Urinary bladder (tissue), 4 donors: Measurements from ENCODE around the gene C17orf50. TPM values are rescaled to one million over a fixed set of nuclear protein-coding genes. Genes with fewer than 3 reads are reported as not detected.
A peak's percentile ranks its signal among the peaks of the same experiment; 100 is the strongest.

Experiments used
- DNase-seq: peaks from one replicate; pipeline ENCODE4 v3.0.0-alpha.2; 2015; ENCODE audit errors: extremely low spot score
- H3K27ac ChIP-seq: one replicate; pipeline ENCODE4 v1.5.1; 2013; ENCODE audit warnings: low read depth, mild to moderate bottlenecking, moderate library complexity
- H3K36me3 ChIP-seq: one replicate; pipeline ENCODE4 v1.6.1; 2013; ENCODE audit warnings: mild to moderate bottlenecking, moderate library complexity; ENCODE audit not compliant: insufficient read depth
- H3K4me1 ChIP-seq: one replicate; pipeline ENCODE4 v1.6.1; 2013; ENCODE audit warnings: mild to moderate bottlenecking, moderate library complexity; ENCODE audit not compliant: insufficient read depth
- H3K4me3 ChIP-seq: one replicate; pipeline ENCODE4 v1.5.1; 2013; ENCODE audit warnings: low read depth, low read length
- WGBS: extraction: QIAGEN DNeasy Blood & Tissue Kit; methylation state at CpG from one replicate; pipeline ENCODE4 v1.1.7; 2013; 5-methylcytosine and 5-hydroxymethylcytosine counted together
- polyA plus RNA-seq: library from polyadenylated mRNA; stranded (reverse); fragments of 200-250 nt; gene quantifications from one replicate; pipeline ENCODE4 v1.2.3, GENCODE V29; 2013
- total RNA-seq: library from RNA; depleted of rRNA; stranded (reverse); fragments of >200 nt; gene quantifications from one replicate; pipeline ENCODE4 v1.2.3, GENCODE V29; 2014
- donor health status: healthy with polysubstance abuse.
- donor health status: healthy.

Gene C17orf50
- total and polyA plus RNA-seq, 2 donors, result not detected

DNA sequence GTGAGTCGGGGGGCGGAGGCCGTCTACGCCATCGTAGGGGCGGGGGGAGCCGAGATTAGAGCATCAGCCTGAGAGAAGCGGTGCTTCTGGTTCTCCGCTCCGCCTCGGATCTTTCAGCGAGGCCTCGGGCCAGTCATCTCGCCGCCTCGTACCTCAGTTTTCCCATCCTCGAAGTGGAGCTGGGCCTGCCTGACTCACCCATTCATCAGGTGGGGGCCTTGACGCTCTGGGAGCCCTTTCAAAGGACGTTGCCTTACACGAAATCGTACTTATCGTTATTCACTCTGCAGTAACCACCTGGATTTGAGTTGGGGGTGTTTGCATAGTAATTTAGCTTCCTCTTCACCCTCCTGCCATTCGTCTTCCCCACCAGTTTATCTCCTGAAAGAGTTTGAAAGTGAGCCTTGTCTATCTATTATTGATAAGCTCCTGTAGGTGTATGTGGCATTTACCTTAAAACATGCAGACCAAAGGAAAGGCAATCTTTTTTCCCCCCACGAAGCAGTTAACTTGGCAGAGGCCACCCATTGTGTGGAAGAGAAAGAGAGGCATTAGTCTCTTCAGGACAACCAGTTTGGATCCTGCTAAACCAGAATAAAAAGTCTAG is 49.3 kb downstream of the C17orf50 start:
- Histone ChIP-seq H3K27ac (peak overlapping the region; percentile 98), H3K36me3 (no peaks in the 10 kb centered on the region), H3K4me3 (peak overlapping the region; percentile 65), H3K4me1 (no peaks in the 10 kb centered on the region)
- under 1% methylated on average over 24 of the region's 24 CpGs for WGBS
- DNase-seq, result no peak

DNA sequence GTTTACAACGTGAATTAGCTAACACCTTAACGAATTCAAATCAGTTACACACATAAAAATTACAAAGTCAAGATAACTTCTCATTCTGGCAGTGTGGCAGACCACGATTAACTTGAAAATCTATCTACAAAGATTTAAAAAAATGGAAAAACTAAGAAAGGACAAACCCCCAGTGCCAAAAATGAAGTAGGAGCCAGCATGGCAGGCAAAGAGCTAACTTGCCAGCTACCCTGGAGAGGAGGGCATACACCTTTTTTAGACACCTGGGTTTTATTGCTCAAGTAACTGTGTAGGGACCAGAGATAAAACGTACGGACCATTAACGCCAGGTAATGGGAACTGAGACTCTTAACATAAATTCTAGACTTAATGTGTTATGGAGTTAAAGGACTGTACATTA is 51.1 kb downstream of the C17orf50 start:
- no peak for DNase-seq
- Histone ChIP-seq H3K36me3 (no peaks in the 10 kb centered on the region), H3K27ac (no peak overlapping the region), H3K4me3 (no peak overlapping the region), H3K4me1 (peaks cover 2% of the 10 kb centered on the region)
- 86% methylated on average over 6 of the region's 6 CpGs for WGBS

DNA sequence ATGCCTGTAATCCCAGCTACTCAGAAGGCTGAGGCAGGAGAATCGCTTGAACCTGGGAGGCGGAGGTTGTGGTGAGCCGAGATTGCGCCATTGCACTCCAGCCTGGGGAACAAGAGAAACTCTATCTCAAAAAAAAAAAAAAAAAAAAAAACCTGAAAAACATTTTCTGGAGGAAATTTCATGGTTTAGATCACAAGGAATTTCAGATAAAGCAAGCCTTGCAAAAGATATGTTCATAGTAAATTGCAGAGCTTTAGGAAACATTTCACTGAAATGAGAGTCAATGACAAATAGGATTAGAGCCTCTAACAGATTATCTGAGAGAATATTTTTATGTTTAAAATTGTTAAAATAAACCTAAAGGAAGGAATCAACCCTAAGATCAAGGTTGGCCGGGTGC is 51.8 kb downstream of the C17orf50 start:
- Histone ChIP-seq H3K27ac (no peak overlapping the region), H3K4me3 (no peak overlapping the region), H3K36me3 (no peaks in the 10 kb centered on the region), H3K4me1 (peaks cover 2% of the 10 kb centered on the region)
- DNase-seq, result no peak
- 91% methylated on average over 5 of the region's 5 CpGs for WGBS

Other genes starting within 250 kb of the C17orf50 start
- gene SLFN12L, start 223.2 kb upstream of the C17orf50 start, total RNA-seq, result 3.6 TPM
- gene SLFN12L, start 223.2 kb upstream of the C17orf50 start, polyA plus RNA-seq, result 0.30 TPM
- gene SLFN14, start 200.1 kb upstream of the C17orf50 start, total RNA-seq, result 0.48 TPM
- not detected for gene SLFN14, start 200.1 kb upstream of the C17orf50 start, polyA plus RNA-seq
- 5.8 TPM for gene PEX12, start 182.3 kb upstream of the C17orf50 start, total RNA-seq
- 6.3 TPM for gene PEX12, start 182.3 kb upstream of the C17orf50 start, polyA plus RNA-seq
- 69.7 TPM for gene AP2B1, start 173.6 kb upstream of the C17orf50 start, total RNA-seq
- 60.5 TPM for gene AP2B1, start 173.6 kb upstream of the C17orf50 start, polyA plus RNA-seq
- 0.69 TPM for gene RASL10B, start 29.2 kb upstream of the C17orf50 start, total RNA-seq
- 3.0 TPM for gene RASL10B, start 29.2 kb upstream of the C17orf50 start, polyA plus RNA-seq
- not detected for gene GAS2L2, start 7.6 kb upstream of the C17orf50 start, total RNA-seq
- 0.09 TPM for gene GAS2L2, start 7.6 kb upstream of the C17orf50 start, polyA plus RNA-seq
- 13.2 TPM for gene MMP28, start 34.8 kb downstream of the C17orf50 start, total RNA-seq
- 48.6 TPM for gene MMP28, start 34.8 kb downstream of the C17orf50 start, polyA plus RNA-seq
- gene TAF15, start 48.6 kb downstream of the C17orf50 start, total RNA-seq, result 129 TPM
- 134 TPM for gene TAF15, start 48.6 kb downstream of the C17orf50 start, polyA plus RNA-seq
- gene HEATR9, start 108.0 kb downstream of the C17orf50 start, total RNA-seq, result not detected
- not detected for gene HEATR9, start 108.0 kb downstream of the C17orf50 start, polyA plus RNA-seq
- 0.58 TPM for gene CCL5, start 119.5 kb downstream of the C17orf50 start, total RNA-seq
- gene CCL5, start 119.5 kb downstream of the C17orf50 start, polyA plus RNA-seq, result 4.8 TPM
- 1.2 TPM for gene RDM1, start 169.9 kb downstream of the C17orf50 start, total RNA-seq
- gene RDM1, start 169.9 kb downstream of the C17orf50 start, polyA plus RNA-seq, result 0.14 TPM
- not detected for gene LYZL6, start 182.8 kb downstream of the C17orf50 start, total RNA-seq
- not detected for gene LYZL6, start 182.8 kb downstream of the C17orf50 start, polyA plus RNA-seq
- gene CCL16, start 220.6 kb downstream of the C17orf50 start, total RNA-seq, result 0.21 TPM
- 0.29 TPM for gene CCL16, start 220.6 kb downstream of the C17orf50 start, polyA plus RNA-seq
- 3.3 TPM for gene CCL14, start 225.8 kb downstream of the C17orf50 start, total RNA-seq
- gene CCL14, start 225.8 kb downstream of the C17orf50 start, polyA plus RNA-seq, result 184 TPM
- 6.2 TPM for gene CCL15, start 240.7 kb downstream of the C17orf50 start, total RNA-seq
- gene CCL15, start 240.7 kb downstream of the C17orf50 start, polyA plus RNA-seq, result 1.3 TPM